ENCODE results near the gene ALDH1A3. TPM values are rescaled to one million over a fixed set of nuclear protein-coding genes. Genes with fewer than 3 reads are reported as not detected.

The ALDH1A3 gene
- total RNA-seq, 1 donor from 2014 or later: not detected

- DNase-seq (ENCODE audit: low spot score): no peak
- H3K36me3 Mint-ChIP-seq (ENCODE audit: low read depth): no peaks in the 10 kb centered on the region
- no peaks in the 10 kb centered on the region for H3K9me3 Mint-ChIP-seq
- peaks cover 17% of the 10 kb centered on the region for H3K4me1 Mint-ChIP-seq (ENCODE audit: low read depth)
- intact Hi-C loops (cut with micrococcal nuclease): no loop called here
- no peak overlapping the region for H3K27ac Mint-ChIP-seq
- H3K27me3 Mint-ChIP-seq (ENCODE audit: low read depth): peaks cover 58% of the 10 kb centered on the region
- H3K4me3 Mint-ChIP-seq (ENCODE audit: low read depth): peak overlapping the region; percentile 62
These were observed 41.0 kb downstream of the ALDH1A3 start for GRCh38 chr15:100920516-100921135.

GRCh38 chr15:100922192-100923040 lies 42.8 kb downstream of the ALDH1A3 start:
- Mint-ChIP-seq H3K9me3 (no peaks in the 10 kb centered on the region), H3K27me3 (ENCODE audit: low read depth) (peaks cover 47% of the 10 kb centered on the region), H3K27ac (no peak overlapping the region), H3K36me3 (ENCODE audit: low read depth) (no peaks in the 10 kb centered on the region), H3K4me3 (ENCODE audit: low read depth) (peak overlapping the region; percentile 17), H3K4me1 (ENCODE audit: low read depth) (peaks cover 17% of the 10 kb centered on the region)
- intact Hi-C loops (cut with micrococcal nuclease): no loop called here
- DNase-seq (ENCODE audit: low spot score): no peak

- no peak overlapping the region for H3K4me3 Mint-ChIP-seq (ENCODE audit: low read depth)
- no peaks in the 10 kb centered on the region for H3K9me3 Mint-ChIP-seq
- no peak overlapping the region for H3K27ac Mint-ChIP-seq
- intact Hi-C loops (cut with micrococcal nuclease): no loop called here
- peaks cover 17% of the 10 kb centered on the region for H3K4me1 Mint-ChIP-seq (ENCODE audit: low read depth)
- H3K36me3 Mint-ChIP-seq (ENCODE audit: low read depth): no peaks in the 10 kb centered on the region
- DNase-seq (ENCODE audit: low spot score): no peak
- H3K27me3 Mint-ChIP-seq (ENCODE audit: low read depth): peaks cover 44% of the 10 kb centered on the region
These were observed 43.4 kb downstream of the ALDH1A3 start for GRCh38 chr15:100923076-100923475.

- Mint-ChIP-seq H3K4me1 (ENCODE audit: low read depth) (peaks cover 12% of the 10 kb centered on the region), H3K27me3 (ENCODE audit: low read depth) (peaks cover 37% of the 10 kb centered on the region), H3K9me3 (no peaks in the 10 kb centered on the region), H3K4me3 (ENCODE audit: low read depth) (no peak overlapping the region), H3K27ac (no peak overlapping the region), H3K36me3 (ENCODE audit: low read depth) (no peaks in the 10 kb centered on the region)
- intact Hi-C loops (cut with micrococcal nuclease): no loop called here
- DNase-seq (ENCODE audit: low spot score): no peak
These were observed 44.3 kb downstream of the ALDH1A3 start for GRCh38 chr15:100923902-100924301.

GRCh38 chr15:100924436-100924835 lies 44.8 kb downstream of the ALDH1A3 start:
- Mint-ChIP-seq H3K4me1 (ENCODE audit: low read depth) (peaks cover 12% of the 10 kb centered on the region), H3K4me3 (ENCODE audit: low read depth) (no peak overlapping the region), H3K36me3 (ENCODE audit: low read depth) (no peaks in the 10 kb centered on the region)

GRCh38 chr15:100925480-100925879 lies 45.8 kb downstream of the ALDH1A3 start:
- H3K4me1 Mint-ChIP-seq (ENCODE audit: low read depth): peaks cover 10% of the 10 kb centered on the region
- no peak overlapping the region for H3K4me3 Mint-ChIP-seq (ENCODE audit: low read depth)
- no peak overlapping the region for H3K27ac Mint-ChIP-seq
- no peak for DNase-seq (ENCODE audit: low spot score)
- H3K27me3 Mint-ChIP-seq (ENCODE audit: low read depth): peaks cover 30% of the 10 kb centered on the region
- no peaks in the 10 kb centered on the region for H3K36me3 Mint-ChIP-seq (ENCODE audit: low read depth)
- no peaks in the 10 kb centered on the region for H3K9me3 Mint-ChIP-seq
- intact Hi-C loops (cut with micrococcal nuclease): no loop called here

More at GRCh38 chr15:100924436-100924835, 44.8 kb downstream of the ALDH1A3 start:
- intact Hi-C loops (cut with micrococcal nuclease): no loop called here
- Mint-ChIP-seq H3K27ac (no peak overlapping the region), H3K9me3 (no peaks in the 10 kb centered on the region), H3K27me3 (ENCODE audit: low read depth) (peaks cover 37% of the 10 kb centered on the region)
- DNase-seq (ENCODE audit: low spot score): no peak

- DNase-seq (ENCODE audit: low spot score): no peak
- H3K36me3 Mint-ChIP-seq (ENCODE audit: low read depth): no peaks in the 10 kb centered on the region
- intact Hi-C loops (cut with micrococcal nuclease): no loop called here
- H3K27ac Mint-ChIP-seq: no peak overlapping the region
- H3K9me3 Mint-ChIP-seq: no peaks in the 10 kb centered on the region
- peaks cover 10% of the 10 kb centered on the region for H3K4me1 Mint-ChIP-seq (ENCODE audit: low read depth)
- H3K27me3 Mint-ChIP-seq (ENCODE audit: low read depth): peaks cover 22% of the 10 kb centered on the region
- no peak overlapping the region for H3K4me3 Mint-ChIP-seq (ENCODE audit: low read depth)
These were observed 46.6 kb downstream of the ALDH1A3 start for GRCh38 chr15:100926258-100926657.

- intact Hi-C loops (cut with micrococcal nuclease): no loop called here
- no peak for DNase-seq (ENCODE audit: low spot score)
- Mint-ChIP-seq H3K9me3 (no peaks in the 10 kb centered on the region), H3K4me1 (ENCODE audit: low read depth) (peaks cover 7% of the 10 kb centered on the region), H3K4me3 (ENCODE audit: low read depth) (no peak overlapping the region), H3K27me3 (ENCODE audit: low read depth) (peaks cover 14% of the 10 kb centered on the region), H3K27ac (no peak overlapping the region), H3K36me3 (ENCODE audit: low read depth) (no peaks in the 10 kb centered on the region)
These were observed 47.5 kb downstream of the ALDH1A3 start for GRCh38 chr15:100926971-100927756.

- DNase-seq (ENCODE audit: low spot score): no peak
- intact Hi-C loops (cut with micrococcal nuclease): no loop called here
These were observed 49.1 kb downstream of the ALDH1A3 start for GRCh38 chr15:100928632-100929280.

GRCh38 chr15:100929641-100930042 lies 50.0 kb downstream of the ALDH1A3 start:
- intact Hi-C loops (cut with micrococcal nuclease): no loop called here
- no peak overlapping the region for H3K27ac Mint-ChIP-seq
- peaks cover 4% of the 10 kb centered on the region for H3K27me3 Mint-ChIP-seq (ENCODE audit: low read depth)
- H3K9me3 Mint-ChIP-seq: no peaks in the 10 kb centered on the region
- no peaks in the 10 kb centered on the region for H3K4me1 Mint-ChIP-seq (ENCODE audit: low read depth)
- no peak overlapping the region for H3K4me3 Mint-ChIP-seq (ENCODE audit: low read depth)
- H3K36me3 Mint-ChIP-seq (ENCODE audit: low read depth): no peaks in the 10 kb centered on the region
- no peak for DNase-seq (ENCODE audit: low spot score)

More at GRCh38 chr15:100928632-100929280, 49.1 kb downstream of the ALDH1A3 start:
- Mint-ChIP-seq H3K4me1 (ENCODE audit: low read depth) (no peaks in the 10 kb centered on the region), H3K27me3 (ENCODE audit: low read depth) (peaks cover 9% of the 10 kb centered on the region), H3K36me3 (ENCODE audit: low read depth) (no peaks in the 10 kb centered on the region), H3K27ac (no peak overlapping the region), H3K4me3 (ENCODE audit: low read depth) (no peak overlapping the region), H3K9me3 (no peaks in the 10 kb centered on the region)

- Mint-ChIP-seq H3K4me1 (ENCODE audit: low read depth) (no peaks in the 10 kb centered on the region), H3K27ac (no peak overlapping the region), H3K9me3 (no peaks in the 10 kb centered on the region), H3K27me3 (ENCODE audit: low read depth) (peaks cover 4% of the 10 kb centered on the region), H3K4me3 (ENCODE audit: low read depth) (no peak overlapping the region), H3K36me3 (ENCODE audit: low read depth) (no peaks in the 10 kb centered on the region)
- no peak for DNase-seq (ENCODE audit: low spot score)
- intact Hi-C loops (cut with micrococcal nuclease): no loop called here
These were observed 50.7 kb downstream of the ALDH1A3 start for GRCh38 chr15:100930306-100930848.

- Mint-ChIP-seq H3K4me1 (ENCODE audit: low read depth) (no peaks in the 10 kb centered on the region), H3K27ac (no peak overlapping the region)
- DNase-seq (ENCODE audit: low spot score): no peak
These were observed 51.7 kb downstream of the ALDH1A3 start for GRCh38 chr15:100931143-100931890.

More at GRCh38 chr15:100931143-100931890, 51.7 kb downstream of the ALDH1A3 start:
- intact Hi-C loops (cut with micrococcal nuclease): no loop called here
- no peaks in the 10 kb centered on the region for H3K9me3 Mint-ChIP-seq
- H3K27me3 Mint-ChIP-seq (ENCODE audit: low read depth): peaks cover 4% of the 10 kb centered on the region
- H3K4me3 Mint-ChIP-seq (ENCODE audit: low read depth): no peak overlapping the region
- no peaks in the 10 kb centered on the region for H3K36me3 Mint-ChIP-seq (ENCODE audit: low read depth)
